CD4-positive, alpha-beta T cell treated with Interleukin-15 for 4 hours (primary cell): ENCODE data around the gene ZNF776.
"Not testable (repeated sequence)": the region's sequence is repeated elsewhere in the genome, so short reads cannot be mapped to it uniquely, and the experiment has no call there.

Experiments
- DNase-seq: peaks from one replicate; pipeline ENCODE4 v3.0.0-alpha.2; 2020; ENCODE audit warnings: low spot score

ZNF776 gene

DNA sequence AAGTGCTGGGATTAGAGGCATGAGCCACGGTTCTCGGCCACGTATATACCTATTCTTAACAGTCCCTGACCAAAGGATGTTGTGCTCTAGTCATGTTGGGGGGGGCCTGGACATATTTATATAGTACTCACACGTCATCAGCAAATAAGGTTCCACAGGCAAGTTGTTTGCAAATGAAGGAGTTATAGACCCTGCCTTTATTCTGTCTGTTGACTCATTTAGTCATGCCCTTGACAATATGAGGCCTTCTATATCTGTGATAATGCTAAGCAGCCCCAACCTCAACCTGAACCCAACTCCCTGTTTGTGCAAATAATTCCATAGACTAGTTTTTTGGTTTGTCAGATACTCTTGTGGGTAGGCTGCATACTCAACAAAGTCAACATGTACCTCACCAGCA lies 31.7 kb downstream of the ZNF776 start:
- DNase-seq = no peak

GRCh38 chr19:57779220-57779845 lies 32.7 kb downstream of the ZNF776 start:
- no peak for DNase-seq

GRCh38 chr19:57786286-57786685 lies 39.7 kb downstream of the ZNF776 start:
- no peak for DNase-seq

GRCh38 chr19:57786906-57787305 lies 40.3 kb downstream of the ZNF776 start:
- DNase-seq = no peak

DNA sequence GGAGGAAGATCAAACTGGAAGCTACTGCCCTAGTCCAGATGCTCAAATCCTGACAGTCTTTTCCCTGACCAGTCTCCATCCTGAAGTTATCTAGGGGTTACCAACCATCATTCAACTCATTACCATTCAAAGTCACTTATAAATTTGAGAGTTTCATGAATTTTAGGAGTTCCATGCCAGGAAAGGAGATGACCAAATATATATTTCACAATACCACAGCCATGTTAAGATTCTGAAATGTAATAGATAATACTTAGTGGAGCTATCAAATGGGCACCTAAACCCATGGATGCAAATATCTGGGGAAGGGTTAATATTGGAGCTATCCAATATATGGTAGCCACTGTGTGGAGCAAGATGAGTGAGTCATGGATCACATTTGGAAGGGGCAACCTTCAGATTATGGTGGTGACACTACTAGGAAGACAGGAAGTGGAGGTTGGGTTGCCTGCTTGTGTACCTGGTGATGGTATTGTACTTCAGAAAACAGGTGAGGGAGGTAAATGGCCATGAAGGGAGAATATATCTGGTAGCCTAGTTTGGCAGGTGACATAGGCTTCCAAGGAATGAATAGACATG lies 41.6 kb downstream of the ZNF776 start:
- DNase-seq = no peak

- DNase-seq = no peak
Measured at GRCh38 chr19:57789288-57789687, 42.7 kb downstream of the ZNF776 start.

DNA sequence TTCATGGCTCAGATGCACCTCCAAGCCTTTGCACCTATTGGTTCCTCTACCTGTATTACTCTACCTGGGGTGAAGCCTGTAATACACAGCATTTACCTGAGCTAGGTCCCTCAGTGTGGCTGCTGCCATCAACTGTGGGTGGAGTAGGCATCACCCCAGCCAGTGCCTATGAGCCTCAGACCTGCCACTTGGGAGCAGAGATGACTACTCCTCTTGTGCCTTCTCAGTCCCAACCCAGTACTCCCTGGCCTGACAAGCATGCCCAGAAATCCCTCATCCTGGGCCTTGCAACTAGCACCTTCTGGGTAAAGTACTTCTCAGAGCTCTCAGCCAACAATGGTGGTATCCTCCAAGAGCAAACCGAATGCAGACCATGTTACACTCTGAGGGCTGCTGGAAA lies 50.0 kb downstream of the ZNF776 start:
- not testable (repeated sequence) for DNase-seq

DNA sequence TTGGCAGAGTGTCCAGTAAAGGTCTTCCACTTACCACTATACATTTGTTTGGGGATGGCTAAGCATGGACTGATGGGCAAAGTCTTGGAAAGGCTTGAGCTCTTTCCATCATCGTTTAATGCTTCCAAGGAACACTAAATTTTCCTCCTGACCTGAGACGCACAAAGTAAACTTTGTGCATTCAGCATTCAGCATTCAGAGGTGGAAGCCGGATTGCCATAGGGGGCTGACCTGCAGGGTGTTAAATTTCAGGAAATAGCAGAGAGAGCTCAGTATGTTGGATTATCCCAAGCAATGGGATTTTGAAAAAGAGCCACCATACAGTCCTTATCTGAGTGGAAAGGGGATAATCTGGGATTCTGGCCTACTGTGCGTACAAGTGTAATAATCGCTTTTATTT lies 54.1 kb downstream of the ZNF776 start:
- DNase-seq = no peak

GRCh38 chr19:57802269-57802668 lies 55.7 kb downstream of the ZNF776 start:
- DNase-seq = no peak

GRCh38 chr19:57803265-57803593 lies 56.6 kb downstream of the ZNF776 start:
- no peak for DNase-seq

DNA sequence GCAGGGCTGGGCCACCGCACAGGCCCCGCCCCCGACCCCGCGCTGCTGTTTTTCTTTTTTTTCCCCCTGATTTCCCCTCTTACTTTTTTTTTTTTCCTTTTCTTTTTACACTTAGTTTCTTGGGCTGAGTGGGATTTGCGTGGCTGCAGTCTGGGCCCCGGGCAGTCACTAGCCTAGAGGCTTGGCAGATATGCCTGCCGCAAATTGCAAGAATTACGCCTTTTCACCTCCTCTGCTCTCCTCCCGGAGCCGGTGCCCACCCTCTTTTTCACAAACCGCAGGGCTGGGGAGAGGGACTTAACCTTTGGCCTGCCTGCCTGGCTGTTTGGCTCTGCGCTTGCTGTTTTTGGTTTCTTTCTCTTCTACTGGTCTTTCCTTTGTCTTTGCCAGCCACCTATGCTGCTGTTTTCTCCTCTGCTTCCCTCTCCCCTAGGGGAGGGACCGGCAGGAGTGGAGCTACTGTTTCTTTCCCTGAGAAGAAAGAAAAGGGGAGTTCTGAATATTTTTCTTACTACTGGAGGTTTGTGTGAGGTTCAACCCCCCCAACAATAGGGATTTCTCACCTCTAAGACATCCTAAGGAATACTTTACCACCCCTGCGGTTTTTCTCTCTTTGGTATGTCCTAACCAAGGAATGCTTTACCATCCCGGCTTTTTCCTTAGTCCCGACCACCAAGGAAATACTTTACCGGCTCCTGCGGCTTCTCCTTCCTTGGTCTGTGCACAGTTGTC lies 57.1 kb downstream of the ZNF776 start:
- no peak for DNase-seq

- DNase-seq = no peak
Measured at GRCh38 chr19:57807541-57807940, 60.9 kb downstream of the ZNF776 start.
